ENCODE data around the gene NFE2L2. TPM values are rescaled to one million over a fixed set of nuclear protein-coding genes. Genes with fewer than 3 reads are reported as not detected.

The NFE2L2 gene
- total and polyA plus RNA-seq, 2 donors (not counting 3 experiments of a cell fraction or from before 2014, with no cell fraction given), result 57.1 to 66.2 TPM

- CTCF ChIA-PET, result interaction anchor here (0.7 to 1.0 kb wide), 2 partner anchors 14 to 24 kb away, joined by 3 read pairs; no protein-coding TSS in a partner anchor
- Histone ChIP-seq H2AFZ (ENCODE audit: low read depth, low read length) (no peak overlapping the region), H3K9me3 (replicated peaks; ENCODE audit: control insufficient read depth, insufficient read depth, low read length) (no peaks in the 10 kb centered on the region), H3K9me1 (replicated peaks; ENCODE audit: control insufficient read depth, extremely low read depth, insufficient read depth, low read length) (no peaks in the 10 kb centered on the region), H3K36me3 (ENCODE audit: control insufficient read depth in 2 of 2, extremely low read depth in 1 of 2, insufficient read depth in 2 of 2, low read length in 2 of 2) (no peaks in the 10 kb centered on the region), H3K4me3 (replicated peaks in 1 of 3; ENCODE audit: insufficient read depth in 1 of 3, low read depth in 1 of 3, low read length in 3 of 3) (no peak overlapping the region), H3K79me2 (ENCODE audit: control insufficient read depth, insufficient read depth, low read length) (no peaks in the 10 kb centered on the region), H3K9ac (replicated peaks; ENCODE audit: extremely low read depth, insufficient read depth, low read length) (no peak overlapping the region), H3K27ac (ENCODE audit: insufficient read depth, low read depth, low read length) (no peak overlapping the region), H4K20me1 (replicated peaks; ENCODE audit: control insufficient read depth, extremely low read depth, insufficient read depth, low read length) (no peaks in the 10 kb centered on the region), H3K27me3 (ENCODE audit: control insufficient read depth in 2 of 2, insufficient read depth in 2 of 2, low read length in 2 of 2) (no peaks in the 10 kb centered on the region), H3K4me1 (ENCODE audit: control insufficient read depth, extremely low read depth, insufficient read depth, low read length) (no peaks in the 10 kb centered on the region), H3K4me2 (ENCODE audit: insufficient read depth, low read length) (no peak overlapping the region)
- dilution Hi-C loops (cut with MboI; ENCODE audit: extremely low pct_ligation_motif_present, low sequenced_read_pairs), result no loop called here
- FAIRE-seq, result no peak
- BruUV-seq (replicated peaks), result no TSS peak
- TF ChIP-seq CTCF (IDR thresholded peaks at IDR 0.05; ENCODE audit: extremely low read depth in 1 of 2, insufficient read depth in 1 of 2, low read depth in 1 of 2, low read length in 2 of 2) (no peak), EZH2 (IDR thresholded peaks at IDR 0.05; ENCODE audit: borderline replicate concordance, low read depth, low read length, severe bottlenecking) (no peak), MAX (IDR thresholded peaks at IDR 0.05; ENCODE audit: insufficient read depth, insufficient read length) (no peak)
- no peak for DNase-seq (ENCODE audit: low read depth, low spot score)
- intact Hi-C loops (cut with micrococcal nuclease), result no loop called here
- POLR2A ChIA-PET, result no interaction called here
These were observed 75.8 kb downstream of the NFE2L2 start for GRCh38 chr2:177188482-177189469.
